K562 (cell line): ENCODE measurements around the gene KRT36. TPM values are rescaled to one million over a fixed set of nuclear protein-coding genes. Genes with fewer than 3 reads are reported as not detected.

Source experiments
- CBFA2T2 ChIP-seq: fragments of 450-650 bp; conservative IDR thresholded peaks from 2 replicates; pipeline ENCODE4 v1.6.1; 2017; ENCODE audit warnings: mild to moderate bottlenecking
- CCNT2 ChIP-seq: IDR thresholded peaks from 2 replicates; pipeline ENCODE4 v1.6.1; 2011; ENCODE audit warnings: borderline replicate concordance, low read depth, mild to moderate bottlenecking, moderate library complexity, mixed read lengths, low read length; ENCODE audit not compliant: insufficient read length; ENCODE audit errors: extremely low read depth
- GABPB1 ChIP-seq: sonication (generic); formaldehyde crosslinking; IDR thresholded peaks from 2 replicates; pipeline ENCODE4 v1.8.0; 2022; ENCODE audit warnings: mild to moderate bottlenecking, missing genetic modification reagents
- GTF2F1 ChIP-seq: IDR thresholded peaks from 2 replicates; pipeline ENCODE4 v1.6.1; 2011; ENCODE audit warnings: low read depth, low read length, improper control_type of control experiment
- HDAC1 ChIP-seq, 2 experiments: fragments of 450-650 bp; IDR thresholded peaks; 2 replicates each; pipeline ENCODE4 v1.6.1; 2016 to 2017; ENCODE audit warnings: inconsistent platforms in 1 of 2, mild to moderate bottlenecking in 1 of 2, moderate library complexity in 1 of 2
- HMG20B ChIP-seq: fragments of 250-450 bp; sonication (Bioruptor Pico); IDR thresholded peaks from 2 replicates; pipeline ENCODE4 v1.5.0; 2021; ENCODE audit warnings: mild to moderate bottlenecking
- IFI16 ChIP-seq: fragments of 250-450 bp; sonication (Bioruptor Pico); IDR thresholded peaks from 2 replicates; pipeline ENCODE4 v2.1.2; 2022; ENCODE audit warnings: mild to moderate bottlenecking, inconsistent platforms
- KDM1A ChIP-seq, 2 experiments: fragments of 450-650 bp; IDR thresholded peaks; 2 replicates each; pipeline ENCODE4 v1.6.1; 2016; ENCODE audit warnings: mild to moderate bottlenecking in 2 of 2
- PCBP1 ChIP-seq: fragments of 200-400 bp; formaldehyde crosslinking; IDR thresholded peaks from 2 replicates; pipeline ENCODE4 v1.6.1; 2018; ENCODE audit warnings: mild to moderate bottlenecking, low read depth, low read length; ENCODE audit not compliant: poor library complexity, severe bottlenecking
- PHF21A ChIP-seq: fragments of 450-650 bp; IDR thresholded peaks from 2 replicates; pipeline ENCODE4 v1.6.1; 2017; ENCODE audit warnings: low read depth, borderline replicate concordance
- ZFPM2 ChIP-seq: fragments of 250-450 bp; sonication (Bioruptor Pico); IDR thresholded peaks from 2 replicates; pipeline ENCODE4 v1.5.1; 2022; ENCODE audit warnings: mild to moderate bottlenecking
- ZNF699 ChIP-seq: fragments of 250-450 bp; sonication (Bioruptor Pico); IDR thresholded peaks from 2 replicates; pipeline ENCODE4 v1.8.0; 2021; ENCODE audit warnings: mild to moderate bottlenecking, moderate library complexity; ENCODE audit not compliant: insufficient replicate concordance
- polyA plus RNA-seq, 8 experiments: library from polyadenylated mRNA; depleted of rRNA in 4 of 8; stranded (reverse) in 5 of 8; unstranded in 3 of 8; fragments of >200 nt; fragmentation: Nextera tagmentation in 2 of 8; fragmentation: Illumina TruSeq in 1 of 8; extraction: Ambion mirVana in 2 of 8; extraction: Trizol in 1 of 8; gene quantifications; 2 replicates each; pipeline versions ENCODE4 v1.2.1 to v1.2.3, GENCODE V29; 2011 to 2014; ENCODE audit warnings: inconsistent platforms in 1 of 8, missing spikeins in 1 of 8
- total RNA-seq, 7 experiments: library from RNA; depleted of rRNA in 6 of 7; stranded (reverse); fragments of >200 nt in 6 of 7; fragmentation: Illumina TruSeq in 2 of 7; extraction: Trizol in 2 of 7; gene quantifications; 2 replicates each; pipeline versions ENCODE4 v1.2.1 to v1.2.3, GENCODE V29; 2011 to 2021; ENCODE audit warnings: low replicate concordance in 1 of 7
- TF ChIP-seq, protein P1 (sequence below): sonication (generic); formaldehyde crosslinking; IDR thresholded peaks from 2 replicates; pipeline ENCODE4 v1.8.1; 2023; ENCODE audit warnings: missing genetic modification reagents, mild to moderate bottlenecking, borderline replicate concordance
- TF ChIP-seq, protein P2 (sequence below): conservative IDR thresholded peaks from 2 replicates; pipeline ENCODE4 v1.6.1; 2011; ENCODE audit warnings: low read depth, mild to moderate bottlenecking, low read length; ENCODE audit not compliant: control insufficient read depth
- TF ChIP-seq, protein P3 (sequence below), 2 experiments: IDR thresholded peaks; 2 replicates each; pipeline ENCODE4 v1.6.1; 2011; ENCODE audit warnings: borderline replicate concordance in 1 of 2, control low read depth in 1 of 2, low read depth in 1 of 2, low read length in 1 of 2, mild to moderate bottlenecking in 1 of 2, mixed read lengths in 1 of 2, moderate library complexity in 1 of 2; ENCODE audit not compliant: insufficient read depth in 1 of 2, insufficient read length in 1 of 2, poor library complexity in 1 of 2, severe bottlenecking in 1 of 2; ENCODE audit errors: extremely low read depth in 1 of 2
- TF ChIP-seq, protein P4 (sequence below): fragments of 450-650 bp; formaldehyde crosslinking; IDR thresholded peaks from 2 replicates; pipeline ENCODE4 v1.4.0; 2020; ENCODE audit warnings: mild to moderate bottlenecking, moderate library complexity

The KRT36 gene
- total and polyA plus RNA-seq, 9 of the 15 experiments (the other 6 are each of a cell fraction or from before 2014, with no cell fraction given): 0.04 TPM; not detected in 8

DNA sequence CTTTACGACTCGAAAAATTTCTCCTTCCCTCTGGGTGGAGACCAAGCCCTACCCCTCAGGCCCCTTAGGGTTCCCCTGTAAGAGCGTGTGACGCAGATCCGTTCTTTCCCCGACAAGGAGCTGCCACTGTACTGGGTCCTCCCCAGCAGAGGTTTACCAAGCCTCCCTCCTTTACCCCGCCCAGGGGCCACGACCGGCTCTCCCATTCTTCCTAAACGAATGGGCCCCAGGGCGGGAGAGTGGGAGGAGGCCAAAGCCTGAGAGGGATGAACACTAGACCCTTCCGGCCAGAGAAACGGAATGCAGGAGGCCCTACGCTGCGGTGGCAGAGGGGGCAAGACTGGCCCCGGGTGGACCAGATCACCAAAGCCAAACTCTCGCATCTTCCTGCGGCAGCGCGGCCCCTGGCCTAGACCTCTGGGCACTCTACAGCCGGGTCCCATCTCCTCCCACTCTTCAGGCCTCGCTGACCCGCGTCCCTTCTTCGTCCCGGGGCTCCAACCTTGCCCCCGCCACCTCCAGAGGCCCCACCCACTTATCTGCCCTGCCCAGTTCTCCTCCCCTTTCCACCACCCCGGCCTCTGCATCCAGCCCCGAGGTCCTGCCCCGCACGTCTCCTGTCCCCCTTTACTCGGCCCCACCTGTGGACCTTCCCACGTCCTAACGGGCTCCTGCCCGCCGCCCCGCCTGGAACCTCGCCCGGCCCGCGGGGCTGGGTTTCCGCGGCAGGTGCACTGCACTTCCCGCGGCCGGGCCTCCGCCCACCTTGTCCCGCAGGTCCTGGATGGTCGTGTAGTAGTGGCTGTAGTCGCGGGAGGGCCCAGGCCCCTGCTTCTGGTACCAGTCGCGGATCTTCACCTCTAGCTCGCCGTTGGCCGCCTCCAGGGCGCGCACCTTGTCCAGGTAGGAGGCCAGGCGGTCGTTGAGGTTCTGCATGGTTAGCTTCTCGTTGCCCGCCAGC, 37.6 kb upstream of the KRT36 start (continued):
- TF ChIP-seq, protein P1, sequence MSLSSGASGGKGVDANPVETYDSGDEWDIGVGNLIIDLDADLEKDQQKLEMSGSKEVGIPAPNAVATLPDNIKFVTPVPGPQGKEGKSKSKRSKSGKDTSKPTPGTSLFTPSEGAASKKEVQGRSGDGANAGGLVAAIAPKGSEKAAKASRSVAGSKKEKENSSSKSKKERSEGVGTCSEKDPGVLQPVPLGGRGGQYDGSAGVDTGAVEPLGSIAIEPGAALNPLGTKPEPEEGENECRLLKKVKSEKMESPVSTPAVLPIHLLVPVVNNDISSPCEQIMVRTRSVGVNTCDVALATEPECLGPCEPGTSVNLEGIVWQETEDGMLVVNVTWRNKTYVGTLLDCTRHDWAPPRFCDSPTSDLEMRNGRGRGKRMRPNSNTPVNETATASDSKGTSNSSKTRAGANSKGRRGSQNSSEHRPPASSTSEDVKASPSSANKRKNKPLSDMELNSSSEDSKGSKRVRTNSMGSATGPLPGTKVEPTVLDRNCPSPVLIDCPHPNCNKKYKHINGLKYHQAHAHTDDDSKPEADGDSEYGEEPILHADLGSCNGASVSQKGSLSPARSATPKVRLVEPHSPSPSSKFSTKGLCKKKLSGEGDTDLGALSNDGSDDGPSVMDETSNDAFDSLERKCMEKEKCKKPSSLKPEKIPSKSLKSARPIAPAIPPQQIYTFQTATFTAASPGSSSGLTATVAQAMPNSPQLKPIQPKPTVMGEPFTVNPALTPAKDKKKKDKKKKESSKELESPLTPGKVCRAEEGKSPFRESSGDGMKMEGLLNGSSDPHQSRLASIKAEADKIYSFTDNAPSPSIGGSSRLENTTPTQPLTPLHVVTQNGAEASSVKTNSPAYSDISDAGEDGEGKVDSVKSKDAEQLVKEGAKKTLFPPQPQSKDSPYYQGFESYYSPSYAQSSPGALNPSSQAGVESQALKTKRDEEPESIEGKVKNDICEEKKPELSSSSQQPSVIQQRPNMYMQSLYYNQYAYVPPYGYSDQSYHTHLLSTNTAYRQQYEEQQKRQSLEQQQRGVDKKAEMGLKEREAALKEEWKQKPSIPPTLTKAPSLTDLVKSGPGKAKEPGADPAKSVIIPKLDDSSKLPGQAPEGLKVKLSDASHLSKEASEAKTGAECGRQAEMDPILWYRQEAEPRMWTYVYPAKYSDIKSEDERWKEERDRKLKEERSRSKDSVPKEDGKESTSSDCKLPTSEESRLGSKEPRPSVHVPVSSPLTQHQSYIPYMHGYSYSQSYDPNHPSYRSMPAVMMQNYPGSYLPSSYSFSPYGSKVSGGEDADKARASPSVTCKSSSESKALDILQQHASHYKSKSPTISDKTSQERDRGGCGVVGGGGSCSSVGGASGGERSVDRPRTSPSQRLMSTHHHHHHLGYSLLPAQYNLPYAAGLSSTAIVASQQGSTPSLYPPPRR: no peak
- TF ChIP-seq PHF21A: 0 out of 2 replicates have a peak, but pooled peaks have one; percentile 39
- no peak for TF ChIP-seq ZFPM2 (CRISPR knock-in tag)
- TF ChIP-seq GTF2F1: no peak
- no peak for TF ChIP-seq HMG20B (CRISPR knock-in tag)
- TF ChIP-seq, protein P2, sequence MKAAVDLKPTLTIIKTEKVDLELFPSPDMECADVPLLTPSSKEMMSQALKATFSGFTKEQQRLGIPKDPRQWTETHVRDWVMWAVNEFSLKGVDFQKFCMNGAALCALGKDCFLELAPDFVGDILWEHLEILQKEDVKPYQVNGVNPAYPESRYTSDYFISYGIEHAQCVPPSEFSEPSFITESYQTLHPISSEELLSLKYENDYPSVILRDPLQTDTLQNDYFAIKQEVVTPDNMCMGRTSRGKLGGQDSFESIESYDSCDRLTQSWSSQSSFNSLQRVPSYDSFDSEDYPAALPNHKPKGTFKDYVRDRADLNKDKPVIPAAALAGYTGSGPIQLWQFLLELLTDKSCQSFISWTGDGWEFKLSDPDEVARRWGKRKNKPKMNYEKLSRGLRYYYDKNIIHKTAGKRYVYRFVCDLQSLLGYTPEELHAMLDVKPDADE: no peak
- no peak for TF ChIP-seq KDM1A (IDR thresholded peaks at IDR 0.05)
- TF ChIP-seq PCBP1: peak; percentile 49
- TF ChIP-seq IFI16: no peak
- no peak for TF ChIP-seq ZNF699 (CRISPR knock-in tag)
- TF ChIP-seq CBFA2T2: no peak
- peak in 1 of 2 experiments; percentile 52; a peak in 2 of 4 replicates for TF ChIP-seq HDAC1 (IDR thresholded peaks at IDR 0.05)
- TF ChIP-seq, protein P3, sequence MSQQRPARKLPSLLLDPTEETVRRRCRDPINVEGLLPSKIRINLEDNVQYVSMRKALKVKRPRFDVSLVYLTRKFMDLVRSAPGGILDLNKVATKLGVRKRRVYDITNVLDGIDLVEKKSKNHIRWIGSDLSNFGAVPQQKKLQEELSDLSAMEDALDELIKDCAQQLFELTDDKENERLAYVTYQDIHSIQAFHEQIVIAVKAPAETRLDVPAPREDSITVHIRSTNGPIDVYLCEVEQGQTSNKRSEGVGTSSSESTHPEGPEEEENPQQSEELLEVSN (IDR thresholded peaks at IDR 0.05; ENCODE audit: borderline replicate concordance in 1 of 2, extremely low read depth in 1 of 2, insufficient read depth in 1 of 2, insufficient read length in 1 of 2, low read depth in 1 of 2, low read length in 1 of 2, poor library complexity in 1 of 2, severe bottlenecking in 1 of 2): peak in 1 of 2 experiments; percentile 72
- TF ChIP-seq, protein P4, sequence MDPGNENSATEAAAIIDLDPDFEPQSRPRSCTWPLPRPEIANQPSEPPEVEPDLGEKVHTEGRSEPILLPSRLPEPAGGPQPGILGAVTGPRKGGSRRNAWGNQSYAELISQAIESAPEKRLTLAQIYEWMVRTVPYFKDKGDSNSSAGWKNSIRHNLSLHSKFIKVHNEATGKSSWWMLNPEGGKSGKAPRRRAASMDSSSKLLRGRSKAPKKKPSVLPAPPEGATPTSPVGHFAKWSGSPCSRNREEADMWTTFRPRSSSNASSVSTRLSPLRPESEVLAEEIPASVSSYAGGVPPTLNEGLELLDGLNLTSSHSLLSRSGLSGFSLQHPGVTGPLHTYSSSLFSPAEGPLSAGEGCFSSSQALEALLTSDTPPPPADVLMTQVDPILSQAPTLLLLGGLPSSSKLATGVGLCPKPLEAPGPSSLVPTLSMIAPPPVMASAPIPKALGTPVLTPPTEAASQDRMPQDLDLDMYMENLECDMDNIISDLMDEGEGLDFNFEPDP: no peak
- TF ChIP-seq GABPB1: 0 out of 2 replicates have a peak, but pooled peaks have one; percentile 14
- TF ChIP-seq CCNT2: peak; percentile 33
